ENCODE data around the gene PRLHR. TPM values are rescaled to one million over a fixed set of nuclear protein-coding genes. Genes with fewer than 3 reads are reported as not detected.

Gene PRLHR
- total and polyA plus RNA-seq, 2 donors from 2014 or later: not detected

- no peak overlapping the region for H3K9ac ChIP-seq (ENCODE audit: low read length in 3 of 3)
- H3K27ac ChIP-seq (ENCODE audit: low read depth in 2 of 2, low read length in 2 of 2): no peak overlapping the region
- H3K36me3 ChIP-seq (ENCODE audit: control insufficient read depth in 2 of 3, insufficient read depth in 3 of 3, low read length in 3 of 3): no peaks in the 10 kb centered on the region
- H3K4me3 ChIP-seq (ENCODE audit: low read length in 3 of 3): no peak overlapping the region
- intact Hi-C loops (cut with DNase I): no loop called here
- peaks cover 0 to 12% (median 3%) of the 10 kb centered on the region in 3 donors for H3K9me3 ChIP-seq (ENCODE audit: control insufficient read depth in 2 of 3, insufficient read depth in 1 of 3, low read length in 3 of 3)
- no peak for DNase-seq
- H3K27me3 ChIP-seq (ENCODE audit: control insufficient read depth, insufficient read depth, low read length): no peaks in the 10 kb centered on the region
- no peak for FAIRE-seq
- TF ChIP-seq, protein P1, sequence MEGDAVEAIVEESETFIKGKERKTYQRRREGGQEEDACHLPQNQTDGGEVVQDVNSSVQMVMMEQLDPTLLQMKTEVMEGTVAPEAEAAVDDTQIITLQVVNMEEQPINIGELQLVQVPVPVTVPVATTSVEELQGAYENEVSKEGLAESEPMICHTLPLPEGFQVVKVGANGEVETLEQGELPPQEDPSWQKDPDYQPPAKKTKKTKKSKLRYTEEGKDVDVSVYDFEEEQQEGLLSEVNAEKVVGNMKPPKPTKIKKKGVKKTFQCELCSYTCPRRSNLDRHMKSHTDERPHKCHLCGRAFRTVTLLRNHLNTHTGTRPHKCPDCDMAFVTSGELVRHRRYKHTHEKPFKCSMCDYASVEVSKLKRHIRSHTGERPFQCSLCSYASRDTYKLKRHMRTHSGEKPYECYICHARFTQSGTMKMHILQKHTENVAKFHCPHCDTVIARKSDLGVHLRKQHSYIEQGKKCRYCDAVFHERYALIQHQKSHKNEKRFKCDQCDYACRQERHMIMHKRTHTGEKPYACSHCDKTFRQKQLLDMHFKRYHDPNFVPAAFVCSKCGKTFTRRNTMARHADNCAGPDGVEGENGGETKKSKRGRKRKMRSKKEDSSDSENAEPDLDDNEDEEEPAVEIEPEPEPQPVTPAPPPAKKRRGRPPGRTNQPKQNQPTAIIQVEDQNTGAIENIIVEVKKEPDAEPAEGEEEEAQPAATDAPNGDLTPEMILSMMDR (IDR thresholded peaks at IDR 0.05; ENCODE audit: borderline replicate concordance, extremely low read depth, insufficient read depth): no peak
- H3K4me1 ChIP-seq (ENCODE audit: control insufficient read depth in 2 of 3, insufficient read depth in 2 of 3, low read depth in 1 of 3, low read length in 3 of 3): no peaks in the 10 kb centered on the region
Observed at GRCh38 chr10:118610577-118610976, 15.1 kb upstream of the PRLHR start.

- Histone ChIP-seq H3K27me3 (ENCODE audit: control insufficient read depth, insufficient read depth, low read length) (no peaks in the 10 kb centered on the region), H3K9ac (ENCODE audit: low read length in 3 of 3) (no peak overlapping the region), H3K36me3 (ENCODE audit: control insufficient read depth in 2 of 3, insufficient read depth in 3 of 3, low read length in 3 of 3) (no peaks in the 10 kb centered on the region), H3K4me1 (ENCODE audit: control insufficient read depth in 2 of 3, insufficient read depth in 2 of 3, low read depth in 1 of 3, low read length in 3 of 3) (no peaks in the 10 kb centered on the region), H3K4me3 (ENCODE audit: low read length in 3 of 3) (no peak overlapping the region), H3K27ac (ENCODE audit: low read depth in 2 of 2, low read length in 2 of 2) (no peak overlapping the region), H3K9me3 (ENCODE audit: control insufficient read depth in 2 of 3, insufficient read depth in 1 of 3, low read length in 3 of 3) (peaks cover 0 to 12% (median 3%) of the 10 kb centered on the region in 3 donors)
- intact Hi-C loops (cut with DNase I): no loop called here
- TF ChIP-seq, protein P1 (IDR thresholded peaks at IDR 0.05; ENCODE audit: borderline replicate concordance, extremely low read depth, insufficient read depth): no peak
- DNase-seq (no peak), FAIRE-seq (no peak)
Observed at GRCh38 chr10:118607768-118608354, 12.4 kb upstream of the PRLHR start.

DNA sequence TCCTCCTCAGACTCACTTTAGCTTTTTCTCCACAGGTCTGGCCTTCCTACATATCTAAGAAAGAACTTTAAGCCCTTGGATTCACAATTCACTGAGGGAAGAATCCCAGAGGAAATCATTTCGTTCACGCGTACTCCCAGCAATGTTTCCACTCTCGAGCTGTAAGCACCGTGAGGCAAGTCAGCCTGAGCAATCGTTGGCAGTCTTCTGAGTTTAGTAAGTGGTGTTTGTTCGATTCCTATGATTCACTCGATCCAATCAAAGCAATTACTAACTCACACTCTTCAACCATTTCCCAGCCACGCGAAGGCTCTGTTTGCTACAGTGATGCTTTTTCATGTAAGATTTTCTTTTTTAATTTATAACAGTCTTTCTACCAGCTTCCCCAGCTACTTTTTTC lies 10.2 kb upstream of the PRLHR start:
- H3K9ac ChIP-seq (ENCODE audit: low read length in 3 of 3): no peak overlapping the region
- FAIRE-seq (no peak), DNase-seq (no peak)
- intact Hi-C loops (cut with DNase I): no loop called here
- H3K4me1 ChIP-seq (ENCODE audit: control insufficient read depth in 2 of 3, insufficient read depth in 2 of 3, low read depth in 1 of 3, low read length in 3 of 3): no peaks in the 10 kb centered on the region
- no peak overlapping the region for H3K4me3 ChIP-seq (ENCODE audit: low read length in 3 of 3)
- TF ChIP-seq, protein P1 (IDR thresholded peaks at IDR 0.05; ENCODE audit: borderline replicate concordance, extremely low read depth, insufficient read depth): no peak
- H3K36me3 ChIP-seq (ENCODE audit: control insufficient read depth in 2 of 3, insufficient read depth in 3 of 3, low read length in 3 of 3): no peaks in the 10 kb centered on the region
- H3K27ac ChIP-seq (ENCODE audit: low read depth in 2 of 2, low read length in 2 of 2): no peak overlapping the region
- peaks cover 0 to 12% (median 3%) of the 10 kb centered on the region in 3 donors for H3K9me3 ChIP-seq (ENCODE audit: control insufficient read depth in 2 of 3, insufficient read depth in 1 of 3, low read length in 3 of 3)
- H3K27me3 ChIP-seq (ENCODE audit: control insufficient read depth, insufficient read depth, low read length): no peaks in the 10 kb centered on the region
